HEK293 (cell line): ENCODE results near the gene CDC42EP1.

Source experiments
- CTCF ChIA-PET: fragments of 350-600 bp; formaldehyde crosslinking; extraction: SDS; loops from one replicate; lab custom pipeline; 2021; ENCODE audit warnings: antibody characterized with exemption; lab: Yijun Ruan, JAX
- POLR2A ChIA-PET: fragments of 300-600 bp; formaldehyde crosslinking; extraction: SDS; loops from one replicate; lab custom pipeline; 2020; ENCODE audit warnings: antibody characterized with exemption, inconsistent platforms; lab: Yijun Ruan, JAX
- H3K27ac ChIP-seq: fragments of 200-500 bp; sonication (Bioruptor generic); 2 replicates; pipeline ENCODE4 v1.5.1; 2014; ENCODE audit warnings: low read depth, low read length, control low read depth, inconsistent platforms; ENCODE audit errors: extremely low read depth
- H3K36me3 ChIP-seq, 2 experiments: fragments of 200-500 bp in 1 of 2; sonication (Bioruptor generic) in 1 of 2; 1 replicate in 1 of 2; 2 replicates in 1 of 2; pipeline ENCODE4 v1.5.1; 2014 to 2017; ENCODE audit warnings: inconsistent platforms in 2 of 2, low read length in 2 of 2; ENCODE audit not compliant: control insufficient read depth in 2 of 2, insufficient read depth in 1 of 2
- H3K4me1 ChIP-seq: fragments of 200-500 bp; sonication (Bioruptor generic); 2 replicates; pipeline ENCODE4 v1.5.1; 2014; ENCODE audit warnings: mild to moderate bottlenecking, low read length, inconsistent platforms; ENCODE audit not compliant: control insufficient read depth, insufficient read depth
- H3K4me3 ChIP-seq: 2 replicates; pipeline ENCODE4 v1.5.1; 2011; ENCODE audit warnings: low read depth, mild to moderate bottlenecking, control low read depth, low read length, moderate library complexity
- H3K9me3 ChIP-seq: fragments of 200-500 bp; sonication (Bioruptor generic); 2 replicates; pipeline ENCODE4 v1.5.1; 2014; ENCODE audit warnings: low read depth, low read length, inconsistent platforms; ENCODE audit not compliant: control insufficient read depth, insufficient read depth
- BCL11A ChIP-seq: fragments of 450-650 bp; formaldehyde crosslinking; IDR thresholded peaks from 2 replicates; pipeline ENCODE4 v1.5.1; 2016; ENCODE audit warnings: low read depth, missing biosample characterization, missing genetic modification characterization
- BCL11B ChIP-seq: fragments of 450-650 bp; formaldehyde crosslinking; IDR thresholded peaks from 2 replicates; pipeline ENCODE4 v1.5.1; 2016; ENCODE audit warnings: low read depth, missing biosample characterization, missing genetic modification characterization
- GLIS2 ChIP-seq: fragments of 450-650 bp; formaldehyde crosslinking; IDR thresholded peaks from 2 replicates; pipeline ENCODE4 v1.5.1; 2016; ENCODE audit warnings: missing biosample characterization, missing genetic modification characterization
- KLF1 ChIP-seq: fragments of 450-650 bp; formaldehyde crosslinking; IDR thresholded peaks from 2 replicates; pipeline ENCODE4 v1.5.1; 2016; ENCODE audit warnings: missing biosample characterization, missing genetic modification characterization
- MYNN ChIP-seq: fragments of 450-650 bp; formaldehyde crosslinking; IDR thresholded peaks from 2 replicates; pipeline ENCODE4 v1.5.1; 2016; ENCODE audit warnings: missing biosample characterization, missing genetic modification characterization, borderline replicate concordance
- PATZ1 ChIP-seq: fragments of 450-650 bp; formaldehyde crosslinking; IDR thresholded peaks from 2 replicates; pipeline ENCODE4 v1.5.1; 2016; ENCODE audit warnings: missing biosample characterization, missing genetic modification characterization
- SP7 ChIP-seq: fragments of 450-650 bp; formaldehyde crosslinking; IDR thresholded peaks from 2 replicates; pipeline ENCODE4 v1.5.1; 2016; ENCODE audit warnings: missing biosample characterization, missing genetic modification characterization
- WT1 ChIP-seq: fragments of 450-650 bp; formaldehyde crosslinking; IDR thresholded peaks from 2 replicates; pipeline ENCODE4 v1.5.1; 2016; ENCODE audit warnings: missing biosample characterization, missing genetic modification characterization
- ZBTB48 ChIP-seq: fragments of 450-650 bp; formaldehyde crosslinking; IDR thresholded peaks from 2 replicates; pipeline ENCODE4 v1.5.1; 2016; ENCODE audit warnings: missing biosample characterization, missing genetic modification characterization
- ZEB2 ChIP-seq: fragments of 450-650 bp; formaldehyde crosslinking; IDR thresholded peaks from 2 replicates; pipeline ENCODE4 v1.5.1; 2016; ENCODE audit warnings: missing biosample characterization, missing genetic modification characterization
- ZIC2 ChIP-seq: fragments of 450-650 bp; formaldehyde crosslinking; IDR thresholded peaks from 2 replicates; pipeline ENCODE4 v1.5.1; 2016; ENCODE audit warnings: missing biosample characterization, missing genetic modification characterization
- ZNF114 ChIP-seq: fragments of 450-650 bp; formaldehyde crosslinking; IDR thresholded peaks from 2 replicates; pipeline ENCODE4 v1.5.0; 2017; ENCODE audit warnings: missing biosample characterization, missing genetic modification characterization
- ZNF26 ChIP-seq: fragments of 450-650 bp; formaldehyde crosslinking; IDR thresholded peaks from 2 replicates; pipeline ENCODE4 v1.5.1; 2016; ENCODE audit warnings: missing biosample characterization, missing genetic modification characterization
- ZNF341 ChIP-seq: fragments of 450-650 bp; formaldehyde crosslinking; IDR thresholded peaks from 2 replicates; pipeline ENCODE4; 2016; ENCODE audit warnings: low read depth, missing biosample characterization, missing genetic modification characterization
- ZNF48 ChIP-seq: fragments of 450-650 bp; formaldehyde crosslinking; IDR thresholded peaks from 2 replicates; pipeline ENCODE4 v1.5.1; 2016; ENCODE audit warnings: missing biosample characterization, missing genetic modification characterization
- ZNF513 ChIP-seq: fragments of 450-650 bp; IDR thresholded peaks from 2 replicates; pipeline ENCODE4 v1.5.1; 2018; ENCODE audit warnings: missing biosample characterization, missing genetic modification characterization
- ZNF76 ChIP-seq: fragments of 450-650 bp; formaldehyde crosslinking; IDR thresholded peaks from 2 replicates; pipeline ENCODE4; 2016; ENCODE audit warnings: low read depth, missing biosample characterization, missing genetic modification characterization, borderline replicate concordance
- ZXDB ChIP-seq: fragments of 450-650 bp; formaldehyde crosslinking; IDR thresholded peaks from 2 replicates; pipeline ENCODE4 v1.5.1; 2016; ENCODE audit warnings: missing biosample characterization, missing genetic modification characterization

Gene CDC42EP1

DNA sequence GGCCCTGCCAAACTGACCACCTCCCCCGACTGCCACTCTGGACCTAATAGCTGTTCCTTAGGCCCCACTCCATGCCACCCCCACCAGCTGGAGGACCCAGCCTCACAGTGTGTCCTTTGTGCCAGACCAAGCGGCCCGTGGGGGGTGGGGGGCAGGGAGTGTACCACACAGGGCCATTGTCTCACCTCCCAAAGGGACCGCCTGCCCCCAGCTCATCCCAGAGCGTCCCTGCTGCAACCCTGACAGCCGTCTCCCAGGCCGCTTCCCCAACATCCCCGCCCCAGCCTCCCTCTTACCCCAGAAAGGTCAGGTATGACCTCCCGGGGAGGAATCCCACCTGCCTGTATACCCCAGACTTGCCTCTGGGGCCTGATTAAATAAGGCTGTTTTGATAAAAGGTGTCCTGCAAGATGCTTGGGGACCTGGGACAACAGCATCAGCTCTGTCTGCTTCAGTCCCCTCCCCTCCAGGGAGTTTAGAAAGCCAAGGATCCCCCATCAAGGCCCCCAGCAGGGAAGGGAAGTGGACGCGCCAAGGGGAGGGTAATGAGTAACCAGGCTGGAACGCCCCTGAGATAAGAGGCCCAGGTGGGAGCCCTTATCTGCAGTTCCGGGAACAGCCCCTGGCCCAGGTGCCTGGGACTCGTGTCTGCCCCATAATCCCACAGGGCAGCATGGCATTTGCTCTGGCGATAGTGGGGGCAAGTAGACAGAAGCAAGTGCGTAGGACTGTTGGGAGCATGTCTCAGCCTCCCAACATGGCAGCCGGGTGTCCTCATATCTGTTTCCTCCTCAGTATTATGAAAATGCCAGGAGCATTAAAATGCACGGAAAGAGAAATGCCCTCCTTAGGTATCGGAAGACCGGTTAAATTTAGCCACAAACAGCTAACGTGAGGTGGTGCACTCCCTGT is 9.0 kb downstream of the CDC42EP1 start (continued):
- TF ChIP-seq ZNF341 (tag by site-specific recombination) = peak; percentile 56
- TF ChIP-seq KLF1 = peak; percentile 30; the same call in 1 of the 2 replicates
- TF ChIP-seq ZIC2 (tag by site-specific recombination) = peak; percentile 92
- TF ChIP-seq SP7 = peak; percentile 56
- TF ChIP-seq ZNF26 (tag by site-specific recombination) = no peak
- no peak for TF ChIP-seq ZNF48
- TF ChIP-seq GLIS2 (tag by site-specific recombination) = peak; percentile 72
- peak; percentile 61 for TF ChIP-seq ZEB2 (tag by site-specific recombination)
- TF ChIP-seq PATZ1 (tag by site-specific recombination) = 0 out of 2 replicates have a peak, but pooled peaks have one; percentile 19
- peak; percentile 27; the same call in 1 of the 2 replicates for TF ChIP-seq ZXDB (tag by site-specific recombination)
- 0 out of 2 replicates have a peak, but pooled peaks have one; percentile 35 for TF ChIP-seq ZNF76
- TF ChIP-seq WT1 (tag by site-specific recombination) = peak; percentile 50
- no peak for TF ChIP-seq ZNF114 (tag by site-specific recombination)

GRCh38 chr22:37569921-37570660 is 9.8 kb downstream of the CDC42EP1 start:
- H3K27ac ChIP-seq = no peak overlapping the region
- H3K9me3 ChIP-seq = no peaks in the 10 kb centered on the region
- H3K4me1 ChIP-seq = peaks cover 5% of the 10 kb centered on the region; the same call in 1 of the 2 replicates
- ChIA-PET POLR2A (interaction anchor here (0.6 to 3.0 kb wide), 11 partner anchors 8 to 37 kb away, joined by 3 to 22 read pairs (median 4); partner anchors contain the start of gene LGALS2), CTCF (interaction anchor here (0.8 to 10.7 kb wide), 7 partner anchors 8 to 112 kb away, joined by 4 to 608 read pairs (median 13); no protein-coding TSS in a partner anchor)
- H3K4me3 ChIP-seq = no peak overlapping the region
- TF ChIP-seq MYNN (tag by site-specific recombination) (no peak), ZBTB48 (tag by site-specific recombination) (no peak), ZEB2 (tag by site-specific recombination) (peak; percentile 79), BCL11A (tag by site-specific recombination) (peak; percentile 98), ZNF513 (0 out of 2 replicates have a peak, but pooled peaks have one; percentile 7), BCL11B (tag by site-specific recombination) (peak; percentile 98)
- H3K36me3 ChIP-seq = peaks cover 0 to 32% of the 10 kb centered on the region in 2 experiments; a peak in 2 of 3 replicates
